HG03439 (cell line): ENCODE measurements around the gene TMEM186.
"Not testable (repeated sequence)": the region's sequence is repeated elsewhere in the genome, so short reads cannot be mapped to it uniquely, and the experiment has no call there.

Experiments
- ATAC-seq: cut with Tn5 transposase; IDR thresholded peaks from one replicate; pipeline ENCODE4 v1.9.1; 2021; ENCODE audit warnings: mild to moderate bottlenecking, moderate library complexity; ENCODE audit not compliant: unreplicated experiment

Gene TMEM186, protein sequence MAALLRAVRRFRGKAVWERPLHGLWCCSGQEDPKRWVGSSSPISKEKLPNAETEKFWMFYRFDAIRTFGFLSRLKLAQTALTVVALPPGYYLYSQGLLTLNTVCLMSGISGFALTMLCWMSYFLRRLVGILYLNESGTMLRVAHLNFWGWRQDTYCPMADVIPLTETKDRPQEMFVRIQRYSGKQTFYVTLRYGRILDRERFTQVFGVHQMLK

DNA sequence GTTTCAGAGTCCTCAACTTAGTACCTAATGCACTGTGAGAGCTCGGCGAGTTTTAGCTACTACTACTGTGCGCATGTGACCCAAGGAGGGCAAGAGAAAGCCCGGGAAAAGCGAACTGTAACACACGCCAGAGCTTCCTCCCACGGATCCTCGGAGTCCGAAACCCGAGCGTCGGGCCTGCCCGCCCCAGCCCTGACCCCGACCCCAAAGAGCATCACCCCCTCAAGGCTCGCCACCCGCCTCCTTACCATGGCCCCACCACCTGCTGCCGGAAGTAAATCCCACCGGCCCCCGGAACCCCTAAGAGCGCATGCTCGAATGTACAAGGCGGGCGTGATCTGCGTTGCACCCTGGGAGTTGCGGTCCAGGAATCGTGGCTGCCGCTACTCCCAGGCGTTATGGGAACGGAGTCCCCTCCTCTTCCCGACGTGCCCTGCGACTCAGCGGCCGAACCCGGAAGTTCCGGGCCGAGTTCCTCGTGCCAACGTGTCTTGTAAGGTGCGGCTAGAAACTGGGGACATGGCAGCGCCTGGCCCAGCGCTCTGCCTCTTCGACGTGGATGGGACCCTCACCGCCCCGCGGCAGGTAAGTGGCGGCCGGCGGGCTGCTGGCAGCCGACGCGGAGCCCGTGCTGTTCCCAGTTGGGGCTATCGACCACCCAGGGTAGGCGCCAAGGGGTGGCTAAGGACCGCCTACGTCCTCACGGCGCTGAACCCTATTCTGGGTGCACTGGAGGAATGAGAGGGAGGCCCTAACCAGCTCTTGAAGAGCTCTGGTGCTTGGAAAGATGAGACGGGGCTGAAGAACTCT lies at the start of gene TMEM186, which contains the start of gene PMM2:
TMEM186 (minus strand) TSS at position 276 of the 810 bp plus-strand sequence; CDS start at position 251, 25 bp downstream.
PMM2 (plus strand) TSS at position 476 of the 810 bp plus-strand sequence; CDS start at position 520, 44 bp downstream.
- ATAC-seq, result peak; percentile 91

- ATAC-seq, result no peak
Observed at GRCh38 chr16:8847145-8847544, 49.7 kb upstream of the TMEM186 start.

DNA sequence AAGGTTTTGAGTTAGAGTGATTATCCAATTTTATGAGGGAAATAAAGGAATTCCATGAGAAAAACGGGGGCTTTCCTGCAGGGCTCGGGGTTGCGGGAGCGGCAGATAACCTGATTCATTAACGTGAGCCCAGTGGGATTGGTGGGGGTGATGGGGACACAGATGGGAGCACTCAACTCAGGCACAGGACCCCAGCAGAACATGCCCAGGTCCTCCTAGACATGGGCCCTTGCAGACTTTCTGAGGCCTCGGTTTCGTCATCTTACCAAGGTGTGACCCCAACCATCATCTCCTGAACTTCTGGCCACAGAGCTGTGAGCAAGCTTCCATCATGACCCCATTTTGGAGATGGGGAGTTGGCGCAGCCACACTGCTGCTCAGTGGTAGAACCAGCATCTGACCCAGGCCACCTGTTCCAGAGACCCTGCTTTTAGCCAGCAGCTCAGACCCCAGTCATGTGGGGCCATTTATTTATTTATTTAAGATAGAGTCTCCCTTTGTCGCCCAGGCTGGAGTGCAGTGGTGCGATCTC lies 49.0 kb upstream of the TMEM186 start:
- no peak for ATAC-seq

- no peak for ATAC-seq
Observed at GRCh38 chr16:8845699-8846298, 48.4 kb upstream of the TMEM186 start.

GRCh38 chr16:8843296-8843695 lies 45.9 kb upstream of the TMEM186 start:
- not testable (repeated sequence) for ATAC-seq

DNA sequence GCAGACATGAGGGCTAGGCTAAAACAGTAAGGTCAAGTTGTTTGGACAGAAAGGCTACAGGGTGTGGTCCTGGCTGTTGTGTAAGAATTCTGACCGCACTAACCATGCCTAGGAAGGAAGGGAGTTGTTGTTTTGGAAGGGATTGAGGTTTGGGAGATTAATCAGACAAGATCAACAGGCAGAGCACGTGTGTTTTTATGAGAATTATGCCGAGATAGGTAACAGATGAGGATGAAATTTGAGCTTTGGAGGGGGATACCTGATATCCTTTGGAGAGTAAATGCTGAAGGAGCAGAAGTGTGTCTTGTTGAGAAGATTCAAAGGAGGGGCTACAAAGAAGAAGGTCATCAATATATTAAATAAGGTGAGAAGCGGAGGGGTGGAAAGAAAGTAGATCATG lies 44.6 kb upstream of the TMEM186 start:
- not testable (repeated sequence) for ATAC-seq

- ATAC-seq, result not testable (repeated sequence)
Observed at GRCh38 chr16:8837594-8837993, 40.2 kb upstream of the TMEM186 start.

DNA sequence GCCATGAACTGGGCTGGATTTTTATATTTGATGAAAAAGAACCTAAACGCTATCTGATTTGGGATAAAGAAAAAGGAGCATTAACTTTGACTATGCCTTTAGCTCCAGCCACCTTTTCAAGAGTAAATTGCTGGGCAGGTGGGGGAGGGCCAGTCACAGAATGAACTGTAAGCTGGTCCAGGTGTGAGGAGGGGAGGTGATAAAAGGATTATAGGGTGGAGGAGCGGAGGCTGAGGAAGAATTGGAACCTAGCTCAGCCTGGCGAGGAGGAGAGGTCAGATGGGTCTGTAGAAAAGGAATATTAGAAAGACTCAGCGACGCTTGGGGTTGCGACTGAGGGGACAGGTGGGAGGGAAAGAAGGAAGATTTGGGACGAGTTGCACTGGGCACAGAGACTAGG lies 39.4 kb upstream of the TMEM186 start:
- ATAC-seq, result not testable (repeated sequence)

GRCh38 chr16:8832717-8833105 lies 35.3 kb upstream of the TMEM186 start:
- ATAC-seq, result no peak

GRCh38 chr16:8831871-8832716 lies 34.7 kb upstream of the TMEM186 start:
- no peak for ATAC-seq

DNA sequence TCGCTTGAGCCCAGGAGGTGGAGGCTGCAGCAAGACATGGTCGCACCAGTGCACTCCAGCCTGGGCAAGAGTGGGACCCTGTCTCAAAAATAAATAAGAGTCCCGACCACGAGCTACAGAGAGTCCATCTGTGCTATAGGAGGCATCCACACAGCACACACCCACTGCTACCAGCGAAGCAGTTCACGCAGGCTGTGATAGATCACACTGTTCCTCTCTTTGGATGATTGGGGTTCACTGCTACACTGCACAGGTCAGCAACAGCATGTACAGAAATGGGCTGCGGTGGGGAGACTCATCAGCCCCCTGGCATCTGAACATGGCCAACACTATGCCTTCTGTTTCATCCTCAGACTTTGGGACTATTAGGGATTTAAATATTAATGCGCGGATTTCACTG lies 34.0 kb upstream of the TMEM186 start:
- no peak for ATAC-seq

DNA sequence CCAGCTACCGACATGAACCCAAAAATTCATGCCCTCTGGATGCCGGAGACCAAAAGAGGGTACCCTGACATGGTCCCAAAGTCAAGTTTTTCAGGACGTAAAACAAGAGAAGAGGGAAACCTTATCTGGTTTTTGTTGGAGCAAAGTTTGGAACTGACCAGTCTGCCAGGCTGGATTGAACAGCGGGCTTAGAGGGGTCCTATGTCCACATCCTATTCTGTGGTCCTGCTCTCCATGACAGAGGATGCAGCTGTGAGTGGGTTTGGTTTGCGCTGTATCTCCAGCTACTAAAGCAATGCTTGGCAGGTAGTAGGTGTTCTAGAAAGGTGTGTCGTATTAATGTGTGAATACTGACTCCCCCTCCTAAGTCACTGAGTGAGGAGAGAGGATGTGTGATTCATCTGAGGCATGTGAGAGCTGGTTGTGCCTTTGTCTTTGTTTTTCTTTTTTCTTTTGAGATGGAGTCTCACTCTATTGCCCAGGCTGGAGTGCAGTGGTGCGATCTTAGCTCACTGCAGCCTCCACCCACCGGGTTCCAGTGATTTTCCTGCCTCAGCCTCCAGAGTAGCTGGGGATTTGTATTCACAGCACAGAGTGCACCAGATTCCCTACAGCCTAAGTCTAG lies 31.2 kb upstream of the TMEM186 start:
- no peak for ATAC-seq

GRCh38 chr16:8826278-8826879 lies 28.9 kb upstream of the TMEM186 start:
- no peak for ATAC-seq

- no peak for ATAC-seq
Observed at GRCh38 chr16:8822403-8822802, 25.0 kb upstream of the TMEM186 start.

GRCh38 chr16:8819411-8820034 lies 22.1 kb upstream of the TMEM186 start:
- no peak for ATAC-seq

DNA sequence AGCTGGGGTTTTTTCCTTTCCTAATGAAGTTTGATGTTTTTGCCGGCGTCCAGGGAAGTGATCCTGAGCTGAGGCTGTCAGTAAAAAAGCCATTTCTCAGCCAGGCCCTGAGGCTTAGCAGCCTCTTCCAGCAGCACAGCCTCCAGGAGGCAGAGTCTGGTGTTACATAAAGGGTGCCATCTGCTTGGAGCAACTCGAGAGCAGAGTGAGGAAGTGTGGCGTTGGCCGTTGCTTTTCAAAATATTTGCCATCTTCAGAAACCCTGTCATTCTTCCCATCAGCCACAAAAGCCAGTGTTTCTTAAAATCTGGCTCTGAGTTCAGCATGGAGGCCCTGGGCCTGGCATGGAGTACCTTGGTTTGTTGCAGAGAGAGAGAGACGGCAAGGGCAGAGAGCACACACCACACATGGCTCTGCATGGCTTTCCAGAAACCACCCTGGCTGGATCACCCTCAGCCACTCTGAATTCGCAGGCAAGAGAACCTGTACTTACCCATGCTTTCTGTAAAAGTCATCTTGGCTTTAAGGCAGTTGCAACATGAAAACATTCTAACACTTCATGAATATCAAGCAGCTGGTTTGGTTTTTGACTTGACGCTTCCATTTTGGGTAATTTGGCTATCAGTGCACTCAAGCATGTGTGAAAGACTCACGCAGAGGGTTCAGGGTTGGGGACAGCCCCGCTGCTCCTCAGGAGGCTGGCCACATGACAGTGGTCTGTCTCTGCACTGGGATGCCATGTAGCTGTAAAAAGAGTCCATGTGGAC lies 21.2 kb upstream of the TMEM186 start:
- peak; percentile 81 for ATAC-seq

DNA sequence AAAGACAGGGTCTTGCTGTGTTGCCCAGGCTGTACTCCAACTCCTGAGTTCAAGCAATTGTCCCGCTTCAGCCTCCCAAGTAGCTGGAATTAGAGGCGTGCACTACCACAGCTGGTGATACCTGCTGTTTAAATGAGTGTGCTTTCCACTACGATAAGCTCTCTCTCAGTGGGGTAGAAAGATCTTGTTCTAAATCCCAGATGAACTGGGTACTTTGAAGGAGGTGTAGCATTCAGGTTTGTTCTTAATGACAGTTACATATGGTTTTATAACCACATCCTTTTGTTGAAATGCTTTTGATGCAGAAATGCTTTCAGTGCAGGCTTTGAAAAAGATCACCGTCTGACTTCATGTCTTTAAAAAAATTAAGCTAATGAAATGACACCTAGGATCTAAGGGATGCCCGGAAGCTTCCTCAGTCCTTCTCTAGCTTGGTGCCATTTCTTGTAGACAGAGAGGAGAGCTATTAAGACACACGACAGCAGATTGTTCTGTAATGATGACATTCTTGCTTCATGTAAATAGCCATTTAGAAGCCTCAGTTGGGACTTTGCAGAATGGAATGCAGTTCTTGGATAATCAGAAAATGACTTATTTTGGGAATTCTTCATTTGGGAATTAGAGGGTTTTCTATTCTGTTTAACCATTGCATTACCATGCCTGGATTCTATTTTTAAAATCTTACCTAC lies 19.7 kb upstream of the TMEM186 start:
- no peak for ATAC-seq
